NCI-H2029 treated with DMSO at 0.1 percent for 48 hours (cell line): ENCODE measurements around the gene REEP5.
A peak's percentile ranks its signal among the peaks of the same experiment; 100 is the strongest.
"Not testable (repeated sequence)": the region's sequence is repeated elsewhere in the genome, so short reads cannot be mapped to it uniquely, and the experiment has no call there.

Experiments used
- DNase-seq: peaks from one replicate; lab custom pipeline; 2025; lab: John Stamatoyannopoulos, UW

Gene REEP5

GRCh38 chr5:112886975-112887374 lies 35.1 kb downstream of the REEP5 start:
- DNase-seq = no peak

- DNase-seq = no peak
These were observed 37.0 kb downstream of the REEP5 start for GRCh38 chr5:112885001-112885400.

- DNase-seq = no peak
These were observed 38.8 kb downstream of the REEP5 start for GRCh38 chr5:112883192-112883591.

GRCh38 chr5:112880219-112880964 lies 41.6 kb downstream of the REEP5 start:
- no peak for DNase-seq

- no peak for DNase-seq
These were observed 43.3 kb downstream of the REEP5 start for GRCh38 chr5:112878760-112879159.

GRCh38 chr5:112878101-112878500 lies 43.9 kb downstream of the REEP5 start:
- DNase-seq = no peak

GRCh38 chr5:112876362-112876761 lies 45.7 kb downstream of the REEP5 start:
- no peak for DNase-seq

GRCh38 chr5:112870966-112871365 lies 51.1 kb downstream of the REEP5 start:
- DNase-seq = no peak

- DNase-seq = no peak
These were observed 52.1 kb downstream of the REEP5 start for GRCh38 chr5:112869948-112870347.

- DNase-seq = no peak
These were observed 54.6 kb downstream of the REEP5 start for GRCh38 chr5:112867411-112867810.

GRCh38 chr5:112866739-112867138 lies 55.3 kb downstream of the REEP5 start:
- DNase-seq = no peak

- no peak for DNase-seq
These were observed 56.9 kb downstream of the REEP5 start for GRCh38 chr5:112865128-112865527.

- DNase-seq = no peak
These were observed 58.5 kb downstream of the REEP5 start for GRCh38 chr5:112863549-112863948.

- no peak for DNase-seq
These were observed 59.9 kb downstream of the REEP5 start for GRCh38 chr5:112862085-112862484.

GRCh38 chr5:112861638-112861985 lies 60.4 kb downstream of the REEP5 start:
- DNase-seq = no peak

GRCh38 chr5:112860929-112861637 lies 60.9 kb downstream of the REEP5 start, which contains the start of gene SRP19:
Gene SRP19, plus strand, starts transcription at chr5:112861287. Its CDS starts 90 bp downstream, at chr5:112861377.
- peak; percentile 91 for DNase-seq

- not testable (repeated sequence) for DNase-seq
These were observed 61.5 kb downstream of the REEP5 start for GRCh38 chr5:112860571-112860928.

GRCh38 chr5:112857866-112858265 lies 64.2 kb downstream of the REEP5 start:
- no peak for DNase-seq

- no peak for DNase-seq
These were observed 67.4 kb downstream of the REEP5 start for GRCh38 chr5:112854651-112855050.

GRCh38 chr5:112849912-112850311 lies 72.1 kb downstream of the REEP5 start:
- no peak for DNase-seq

- DNase-seq = peak; percentile 86
These were observed 73.8 kb downstream of the REEP5 start for GRCh38 chr5:112848116-112848811.

GRCh38 chr5:112847306-112847705 lies 74.7 kb downstream of the REEP5 start:
- no peak for DNase-seq

- DNase-seq = no peak
These were observed 75.5 kb downstream of the REEP5 start for GRCh38 chr5:112846556-112846955.
